ENCODE data around the gene SKAP2.

DNA sequence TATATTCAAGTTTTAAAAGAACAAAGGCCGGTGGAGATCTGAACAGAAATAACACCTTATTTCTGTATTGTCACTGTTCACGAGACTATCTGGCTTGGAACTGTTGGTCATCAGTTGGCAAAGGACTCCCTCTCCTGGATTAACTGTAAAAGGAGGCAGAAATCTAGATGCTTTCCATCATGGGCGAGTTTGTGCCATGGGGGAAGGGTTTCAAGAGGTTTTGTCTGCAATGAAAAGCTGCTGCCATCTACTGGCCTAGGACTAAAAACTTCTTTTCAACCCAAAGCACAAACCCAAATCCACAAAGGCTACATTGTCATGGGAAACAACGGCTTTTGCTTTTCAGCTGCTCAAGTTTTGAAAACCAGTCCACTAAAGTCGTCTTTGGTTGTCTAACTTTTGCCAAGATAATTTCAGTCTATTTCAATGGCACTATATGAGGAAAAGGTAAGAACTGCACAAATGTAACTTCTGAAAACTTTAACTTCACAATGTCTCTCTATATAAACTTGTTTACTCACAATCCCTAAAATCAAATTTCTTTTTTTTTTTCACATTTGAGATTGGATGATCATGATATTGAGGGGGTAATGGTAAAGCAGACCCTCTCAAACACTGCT, 196.8 kb downstream of the SKAP2 start:
- no peak for TF ChIP-seq POLR2AphosphoS5 (IDR thresholded peaks at IDR 0.05; ENCODE audit: low read depth, low read length)
- no peak for TF ChIP-seq POLR2A (IDR thresholded peaks at IDR 0.05; ENCODE audit: low read depth, low read length)
